Stomach (tissue), 9 donors: ENCODE measurements around the gene ZNF214. TPM values are rescaled to one million over a fixed set of nuclear protein-coding genes. Genes with fewer than 3 reads are reported as not detected.

Experiments
- DNase-seq, 2 donors: peaks; one replicate each; pipeline versions ENCODE4 v3.0.0 to v3.0.0-alpha.2; 2013 to 2019
- H3K27ac ChIP-seq, 5 donors: fragments of 200-600 bp in 4 of 5; sonication (generic) in 4 of 5; one replicate each; pipeline ENCODE4 v1.5.1; 2013 to 2019; ENCODE audit warnings: mild to moderate bottlenecking in 1 of 5, moderate library complexity in 1 of 5
- H3K27me3 ChIP-seq, 3 donors: fragments of 200-600 bp; sonication (generic); one replicate each; pipeline ENCODE4 v1.5.1; 2017 to 2019; ENCODE audit warnings: mixed run types in 1 of 3
- H3K36me3 ChIP-seq, 4 donors: fragments of 200-600 bp; sonication (generic); 1 replicate in 3 of 4; 2 replicates in 1 of 4; pipeline ENCODE4 v1.5.1; 2016 to 2019
- H3K4me1 ChIP-seq, 4 donors: fragments of 200-600 bp; sonication (generic); one replicate each; pipeline ENCODE4 v1.5.1; 2016 to 2019
- H3K4me3 ChIP-seq, 4 donors: fragments of 200-600 bp; sonication (generic) in 3 of 4; one replicate each; pipeline ENCODE4 v1.5.1; 2016 to 2019; ENCODE audit warnings: mild to moderate bottlenecking in 1 of 4
- H3K9me3 ChIP-seq, 4 donors: fragments of 200-600 bp; sonication (generic); one replicate each; pipeline ENCODE4 v1.5.1; 2016 to 2019
- CTCF ChIP-seq, 7 experiments: fragments of 450-650 bp in 4 of 7; fragments of 200-600 bp in 3 of 7; sonication (generic) in 3 of 7; IDR thresholded peaks; one replicate each; pipeline ENCODE4 v1.5.1; 2016 to 2019; ENCODE audit warnings: antibody characterized with exemption in 7 of 7, control low read depth in 2 of 7, mild to moderate bottlenecking in 1 of 7
- EP300 ChIP-seq: sonication (generic); formaldehyde crosslinking; IDR thresholded peaks from one replicate; pipeline ENCODE4 v1.6.1; 2017; ENCODE audit warnings: antibody characterized with exemption
- POLR2A ChIP-seq, 4 donors: fragments of 450-650 bp; IDR thresholded peaks; one replicate each; pipeline ENCODE4 v1.6.1; 2016; ENCODE audit warnings: antibody characterized with exemption in 4 of 4, control low read depth in 2 of 4, mild to moderate bottlenecking in 1 of 4, moderate library complexity in 1 of 4
- POLR2AphosphoS5 ChIP-seq, 3 donors: sonication (generic); formaldehyde crosslinking; IDR thresholded peaks; one replicate each; pipeline ENCODE4 v1.6.1; 2016; ENCODE audit warnings: antibody characterized with exemption in 3 of 3
- WGBS, 5 donors: extraction: QIAGEN DNeasy Blood & Tissue Kit in 3 of 5; methylation state at CpG; one replicate each; pipeline versions ENCODE4 v1.1.5 to v1.1.7; 2013 to 2018; 5-methylcytosine and 5-hydroxymethylcytosine counted together
- intact Hi-C: fragments of 100-400 bp; cut with DNase I; formaldehyde crosslinking; loops from one replicate; pipeline ENCODE4 v1.15.1; 2023; ENCODE audit warnings: low total_unique reads
- polyA plus RNA-seq, 3 donors: library from polyadenylated mRNA; stranded (reverse); fragments of 200-250 nt; gene quantifications; one replicate each; pipeline ENCODE4 v1.2.3, GENCODE V29; 2013
- total RNA-seq, 5 donors: library from RNA; depleted of rRNA; stranded (reverse); fragments of >200 nt; gene quantifications; one replicate each; pipeline versions ENCODE4 v1.1.0 to v1.2.3, GENCODE V29; 2014 to 2016
- donor health status: healthy with polysubstance abuse.
- donor health status: Bipolar disorder and iron deficiency.
- donor health status: healthy.

The ZNF214 gene
- total and polyA plus RNA-seq, 8 donors: 0.37 to 4.0 (median 0.62) TPM; not detected in 2

GRCh38 chr11:7056828-7057513, 36.8 kb upstream of the ZNF214 start:
- Histone ChIP-seq H3K27me3 (no peaks in the 10 kb centered on the region), H3K4me1 (no peaks in the 10 kb centered on the region), H3K27ac (no peak overlapping the region), H3K9me3 (no peaks in the 10 kb centered on the region), H3K4me3 (no peak overlapping the region), H3K36me3 (no peaks in the 10 kb centered on the region)
- DNase-seq: no peak
- WGBS, 5 donors: 54 to 67% (median 66%) methylated on average over 6 of the region's 6 CpGs
- TF ChIP-seq POLR2A (IDR thresholded peaks at IDR 0.05) (no peak), POLR2AphosphoS5 (IDR thresholded peaks at IDR 0.05) (no peak), EP300 (no peak), CTCF (IDR thresholded peaks at IDR 0.05) (no peak)
- intact Hi-C loops: no loop called here

- H3K9me3 ChIP-seq: no peaks in the 10 kb centered on the region
- no peak for DNase-seq
- TF ChIP-seq POLR2AphosphoS5 (IDR thresholded peaks at IDR 0.05) (no peak), CTCF (IDR thresholded peaks at IDR 0.05) (no peak), EP300 (no peak), POLR2A (IDR thresholded peaks at IDR 0.05) (no peak)
- no peak overlapping the region for H3K27ac ChIP-seq
- no peaks in the 10 kb centered on the region for H3K36me3 ChIP-seq
- no peaks in the 10 kb centered on the region for H3K27me3 ChIP-seq
- whole genome bisulfite sequencing, 5 donors: 85 to 95% (median 94%) methylated on average over 1 of the region's 1 CpG
- no peaks in the 10 kb centered on the region for H3K4me1 ChIP-seq
- intact Hi-C loops: no loop called here
- H3K4me3 ChIP-seq: no peak overlapping the region
Observed at GRCh38 chr11:7050191-7050590, 30.0 kb upstream of the ZNF214 start.

- Histone ChIP-seq H3K4me1 (no peaks in the 10 kb centered on the region), H3K27ac (no peak overlapping the region), H3K4me3 (no peak overlapping the region), H3K9me3 (no peaks in the 10 kb centered on the region), H3K36me3 (no peaks in the 10 kb centered on the region), H3K27me3 (no peaks in the 10 kb centered on the region)
- intact Hi-C loops: no loop called here
- no peak for TF ChIP-seq EP300
- TF ChIP-seq POLR2A (IDR thresholded peaks at IDR 0.05): no peak
- no peak for TF ChIP-seq CTCF (IDR thresholded peaks at IDR 0.05)
- TF ChIP-seq POLR2AphosphoS5 (IDR thresholded peaks at IDR 0.05): no peak
- no peak for DNase-seq
- WGBS, 5 donors: 41 to 54% (median 42%) methylated on average over 3 of the region's 3 CpGs
Observed at GRCh38 chr11:7046474-7047175, 26.5 kb upstream of the ZNF214 start.

GRCh38 chr11:7034019-7034418, 13.9 kb upstream of the ZNF214 start:
- Histone ChIP-seq H3K27me3 (no peaks in the 10 kb centered on the region), H3K27ac (no peak overlapping the region), H3K36me3 (no peaks in the 10 kb centered on the region), H3K9me3 (no peaks in the 10 kb centered on the region), H3K4me1 (no peaks in the 10 kb centered on the region), H3K4me3 (no peak overlapping the region)
- no peak for DNase-seq
- WGBS, 5 donors: 78 to 88% (median 86%) methylated on average over 6 of the region's 6 CpGs
- TF ChIP-seq POLR2A (IDR thresholded peaks at IDR 0.05) (no peak), CTCF (IDR thresholded peaks at IDR 0.05) (no peak), EP300 (no peak), POLR2AphosphoS5 (IDR thresholded peaks at IDR 0.05) (no peak)
- intact Hi-C loops: no loop called here
